ENCODE results near the gene EDIL3. TPM values are rescaled to one million over a fixed set of nuclear protein-coding genes. Genes with fewer than 3 reads are reported as not detected.

EDIL3 gene
- total RNA-seq, 2 donors from 2014 or later = 2.2 to 17.5 TPM

- no peak for DNase-seq
- no peaks in the 10 kb centered on the region for H3K27me3 Mint-ChIP-seq (ENCODE audit: insufficient read depth)
- H3K4me1 Mint-ChIP-seq = no peaks in the 10 kb centered on the region
- no peak overlapping the region for H3K27ac ChIP-seq (ENCODE audit: low read depth, low read length)
- H3K4me3 ChIP-seq (ENCODE audit: low read length) = no peak overlapping the region
- no peak for TF ChIP-seq CTCF (conservative IDR thresholded peaks at IDR 0.05)
- peaks cover 4% of the 10 kb centered on the region for H3K9me3 Mint-ChIP-seq
- no peaks in the 10 kb centered on the region for H3K36me3 Mint-ChIP-seq (ENCODE audit: low read depth)
- no peak overlapping the region for H3K9ac ChIP-seq (ENCODE audit: extremely low read depth, low read length, poor library complexity, severe bottlenecking)
- H3K27ac Mint-ChIP-seq = no peak overlapping the region
- no peaks in the 10 kb centered on the region for H3K36me3 ChIP-seq (ENCODE audit: control insufficient read depth, insufficient read depth, low read length)
- no peaks in the 10 kb centered on the region for H3K4me1 ChIP-seq (ENCODE audit: control insufficient read depth, insufficient read depth, low read length)
- no peak overlapping the region for H3K4me3 Mint-ChIP-seq
- no peaks in the 10 kb centered on the region for H3K9me3 ChIP-seq (ENCODE audit: control insufficient read depth, low read length)
- no peaks in the 10 kb centered on the region for H3K27me3 ChIP-seq (ENCODE audit: control insufficient read depth, insufficient read depth, low read length, poor library complexity, severe bottlenecking)
- 82% methylated on average over 3 of the region's 3 CpGs; no CpG with 5 or more reads in 1 of the 2 experiments for WGBS, 2 experiments (ENCODE audit: insufficient coverage in 1 of 2, insufficient read length in 1 of 2)
Measured at GRCh38 chr5:84419742-84420141, 35.1 kb upstream of the EDIL3 start.

GRCh38 chr5:84411832-84412605 lies 27.3 kb upstream of the EDIL3 start:
- Histone ChIP-seq H3K9ac (ENCODE audit: extremely low read depth, low read length, poor library complexity, severe bottlenecking) (no peak overlapping the region), H3K27me3 (ENCODE audit: control insufficient read depth, insufficient read depth, low read length, poor library complexity, severe bottlenecking) (no peaks in the 10 kb centered on the region), H3K9me3 (ENCODE audit: control insufficient read depth, low read length) (no peaks in the 10 kb centered on the region), H3K36me3 (ENCODE audit: control insufficient read depth, insufficient read depth, low read length) (no peaks in the 10 kb centered on the region), H3K4me3 (ENCODE audit: low read length) (no peak overlapping the region), H3K27ac (ENCODE audit: low read depth, low read length) (no peak overlapping the region), H3K4me1 (ENCODE audit: control insufficient read depth, insufficient read depth, low read length) (no peaks in the 10 kb centered on the region)
- Mint-ChIP-seq H3K27ac (no peak overlapping the region), H3K4me3 (no peak overlapping the region), H3K4me1 (no peaks in the 10 kb centered on the region), H3K36me3 (ENCODE audit: low read depth) (no peaks in the 10 kb centered on the region), H3K27me3 (ENCODE audit: insufficient read depth) (no peaks in the 10 kb centered on the region), H3K9me3 (no peaks in the 10 kb centered on the region)
- 87 to 97% methylated on average over 3 to 5 of the region's 5 CpGs for WGBS, 2 experiments (ENCODE audit: insufficient coverage in 1 of 2, insufficient read length in 1 of 2)
- no peak for TF ChIP-seq CTCF (conservative IDR thresholded peaks at IDR 0.05)
- no peak for DNase-seq

GRCh38 chr5:84406111-84406510 lies 21.4 kb upstream of the EDIL3 start:
- Histone ChIP-seq H3K27ac (ENCODE audit: low read depth, low read length) (no peak overlapping the region), H3K4me1 (ENCODE audit: control insufficient read depth, insufficient read depth, low read length) (no peaks in the 10 kb centered on the region), H3K27me3 (ENCODE audit: control insufficient read depth, insufficient read depth, low read length, poor library complexity, severe bottlenecking) (no peaks in the 10 kb centered on the region), H3K9me3 (ENCODE audit: control insufficient read depth, low read length) (no peaks in the 10 kb centered on the region), H3K4me3 (ENCODE audit: low read length) (no peak overlapping the region), H3K36me3 (ENCODE audit: control insufficient read depth, insufficient read depth, low read length) (no peaks in the 10 kb centered on the region), H3K9ac (ENCODE audit: extremely low read depth, low read length, poor library complexity, severe bottlenecking) (no peak overlapping the region)
- WGBS, 2 experiments (ENCODE audit: insufficient coverage in 1 of 2, insufficient read length in 1 of 2) = 90% methylated on average over 1 of the region's 1 CpG; no CpG with 5 or more reads in 1 of the 2 experiments
- no peak overlapping the region for H3K4me3 Mint-ChIP-seq
- H3K27ac Mint-ChIP-seq = no peak overlapping the region
- H3K4me1 Mint-ChIP-seq = no peaks in the 10 kb centered on the region
- TF ChIP-seq CTCF (conservative IDR thresholded peaks at IDR 0.05) = no peak
- H3K27me3 Mint-ChIP-seq (ENCODE audit: insufficient read depth) = no peaks in the 10 kb centered on the region
- DNase-seq = no peak
- H3K9me3 Mint-ChIP-seq = no peaks in the 10 kb centered on the region
- H3K36me3 Mint-ChIP-seq (ENCODE audit: low read depth) = no peaks in the 10 kb centered on the region

All from endodermal cell (in vitro differentiated cells).